ENCODE data around the gene TMEM132E. TPM values are rescaled to one million over a fixed set of nuclear protein-coding genes. Genes with fewer than 3 reads are reported as not detected.

Gene TMEM132E
- total RNA-seq, 1 experiment from 2014 or later: 0.42 TPM

- no peaks in the 10 kb centered on the region for H3K36me3 Mint-ChIP-seq (ENCODE audit: insufficient read depth in 1 of 3, low read depth in 3 of 3)
- H3K9me3 Mint-ChIP-seq: peaks cover 0 to 2% of the 10 kb centered on the region in 2 experiments; a peak in 2 of 5 replicates
- H2BK20ac ChIP-seq (ENCODE audit: low read depth, low read length, poor library complexity, severe bottlenecking): no peak overlapping the region
- H3K9ac ChIP-seq (ENCODE audit: extremely low read depth, insufficient read length, low read length): no peak overlapping the region
- no peak overlapping the region for H3K4me2 ChIP-seq (ENCODE audit: insufficient read depth, insufficient read length, low read length)
- H3K4me1 Mint-ChIP-seq: peaks cover 7 to 18% of the 10 kb centered on the region in 2 experiments
- peaks cover 11% of the 10 kb centered on the region; the same call in 1 of the 2 replicates for H3K27me3 ChIP-seq (ENCODE audit: insufficient read depth, low read length)
- H3T11ph ChIP-seq (ENCODE audit: low read length): no peak overlapping the region
- no peaks in the 10 kb centered on the region for H3K4me1 ChIP-seq (ENCODE audit: insufficient read depth, low read length)
- H3K79me2 ChIP-seq (ENCODE audit: insufficient read depth, low read length): no peaks in the 10 kb centered on the region
- DNase-seq: no peak
- H3K4me3 Mint-ChIP-seq: no peak overlapping the region
- no peak overlapping the region for H3K56ac ChIP-seq (ENCODE audit: insufficient read length, low read depth, low read length)
- no peak overlapping the region for H3K23ac ChIP-seq (ENCODE audit: insufficient read length, low read depth, low read length)
- H3K27ac Mint-ChIP-seq: no peak overlapping the region
- H3K18ac ChIP-seq (ENCODE audit: insufficient read length, low read depth, low read length): no peak overlapping the region
- H3K27me3 Mint-ChIP-seq (ENCODE audit: low read depth): no peaks in the 10 kb centered on the region; the same call in none of the 2 replicates
- H3K14ac ChIP-seq (ENCODE audit: insufficient read depth, low read length): no peak overlapping the region
- no peak overlapping the region for H2AK5ac ChIP-seq (ENCODE audit: insufficient read length, low read length)
- H3K4ac ChIP-seq (ENCODE audit: low read depth, low read length): no peak overlapping the region
- H2BK5ac ChIP-seq (ENCODE audit: insufficient read length, low read length): no peak overlapping the region
- no peak overlapping the region for H4K91ac ChIP-seq (ENCODE audit: insufficient read length, low read depth, low read length)
- no peaks in the 10 kb centered on the region for H3K79me1 ChIP-seq (ENCODE audit: insufficient read depth, low read depth, low read length, poor library complexity, severe bottlenecking)
- H2BK120ac ChIP-seq (ENCODE audit: low read depth, low read length, poor library complexity, severe bottlenecking): no peak overlapping the region
- H2AFZ ChIP-seq (ENCODE audit: low read length): no peak overlapping the region
- H3K27ac ChIP-seq (ENCODE audit: insufficient read length, low read depth, low read length): no peak overlapping the region
- H4K20me1 ChIP-seq (ENCODE audit: control insufficient read depth, insufficient read depth, insufficient read length): no peaks in the 10 kb centered on the region
- no peaks in the 10 kb centered on the region for H3K9me3 ChIP-seq (ENCODE audit: control insufficient read depth, low read depth, low read length)
- no peaks in the 10 kb centered on the region for H3K23me2 ChIP-seq (ENCODE audit: insufficient read length, low read depth, low read length, poor library complexity, severe bottlenecking)
- no peak overlapping the region for H2BK12ac ChIP-seq (ENCODE audit: insufficient read length, low read depth, low read length)
- H2BK15ac ChIP-seq (ENCODE audit: low read depth, low read length): no peak overlapping the region
- TF ChIP-seq, protein P1, sequence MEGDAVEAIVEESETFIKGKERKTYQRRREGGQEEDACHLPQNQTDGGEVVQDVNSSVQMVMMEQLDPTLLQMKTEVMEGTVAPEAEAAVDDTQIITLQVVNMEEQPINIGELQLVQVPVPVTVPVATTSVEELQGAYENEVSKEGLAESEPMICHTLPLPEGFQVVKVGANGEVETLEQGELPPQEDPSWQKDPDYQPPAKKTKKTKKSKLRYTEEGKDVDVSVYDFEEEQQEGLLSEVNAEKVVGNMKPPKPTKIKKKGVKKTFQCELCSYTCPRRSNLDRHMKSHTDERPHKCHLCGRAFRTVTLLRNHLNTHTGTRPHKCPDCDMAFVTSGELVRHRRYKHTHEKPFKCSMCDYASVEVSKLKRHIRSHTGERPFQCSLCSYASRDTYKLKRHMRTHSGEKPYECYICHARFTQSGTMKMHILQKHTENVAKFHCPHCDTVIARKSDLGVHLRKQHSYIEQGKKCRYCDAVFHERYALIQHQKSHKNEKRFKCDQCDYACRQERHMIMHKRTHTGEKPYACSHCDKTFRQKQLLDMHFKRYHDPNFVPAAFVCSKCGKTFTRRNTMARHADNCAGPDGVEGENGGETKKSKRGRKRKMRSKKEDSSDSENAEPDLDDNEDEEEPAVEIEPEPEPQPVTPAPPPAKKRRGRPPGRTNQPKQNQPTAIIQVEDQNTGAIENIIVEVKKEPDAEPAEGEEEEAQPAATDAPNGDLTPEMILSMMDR (conservative IDR thresholded peaks at IDR 0.05): no peak
- H4K8ac ChIP-seq (replicated peaks; ENCODE audit: insufficient read length, low read depth, low read length): no peak overlapping the region
- H4K5ac ChIP-seq (ENCODE audit: insufficient read length, low read depth, low read length): no peak overlapping the region
- WGBS (ENCODE audit: extremely low coverage, insufficient read length, low lambda C conversion rate): no CpG with 5 or more reads among the region's 12 CpGs
These were observed 7.8 kb upstream of the TMEM132E start for GRCh38 chr17:34571428-34572130.
